GM19468 (cell line): ENCODE results near the gene CFC1B.
"Not testable (repeated sequence)": the region's sequence is repeated elsewhere in the genome, so short reads cannot be mapped to it uniquely, and the experiment has no call there.

ENCODE experiments used
- ATAC-seq: cut with Tn5 transposase; IDR thresholded peaks from one replicate; pipeline ENCODE4 v1.9.1; 2021; ENCODE audit warnings: mild to moderate bottlenecking, moderate library complexity, moderate number of reproducible peaks; ENCODE audit not compliant: unreplicated experiment; ENCODE audit errors: extremely low read depth

CFC1B gene

GRCh38 chr2:130554178-130554577 is 33.2 kb downstream of the CFC1B start:
- ATAC-seq, result not testable (repeated sequence)

- not testable (repeated sequence) for ATAC-seq
Observed at GRCh38 chr2:130556441-130556840, 35.4 kb downstream of the CFC1B start.

GRCh38 chr2:130566165-130566564 is 45.1 kb downstream of the CFC1B start:
- ATAC-seq, result not testable (repeated sequence)

GRCh38 chr2:130571929-130572328 is 50.9 kb downstream of the CFC1B start:
- not testable (repeated sequence) for ATAC-seq

GRCh38 chr2:130574230-130574629 is 53.2 kb downstream of the CFC1B start:
- ATAC-seq, result not testable (repeated sequence)

GRCh38 chr2:130576209-130576784 is 55.3 kb downstream of the CFC1B start:
- ATAC-seq, result not testable (repeated sequence)

GRCh38 chr2:130577559-130577958 is 56.5 kb downstream of the CFC1B start:
- ATAC-seq, result not testable (repeated sequence)
